Uterus (tissue), 4 donors: ENCODE results near the gene ACVRL1. TPM values are rescaled to one million over a fixed set of nuclear protein-coding genes. Genes with fewer than 3 reads are reported as not detected.

ENCODE experiments used
- DNase-seq, 2 donors: peaks; one replicate each; pipeline ENCODE4 v3.0.0-alpha.2; 2019 to 2020
- H3K27ac ChIP-seq, 2 donors: fragments of 200-600 bp; sonication (generic); 1 replicate in 1 of 2; 2 replicates in 1 of 2; pipeline ENCODE4 v1.5.1; 2016 to 2018
- H3K27me3 ChIP-seq, 2 donors: fragments of 200-600 bp; sonication (generic); one replicate each; pipeline ENCODE4 v1.5.1; 2018 to 2019; ENCODE audit warnings: control low read depth in 1 of 2
- H3K36me3 ChIP-seq, 2 donors: fragments of 200-600 bp; sonication (generic); one replicate each; pipeline ENCODE4 v1.5.1; 2019; ENCODE audit warnings: control low read depth in 1 of 2
- H3K4me1 ChIP-seq, 2 donors: fragments of 200-600 bp; sonication (generic); one replicate each; pipeline ENCODE4 v1.5.1; 2018 to 2019; ENCODE audit warnings: control low read depth in 1 of 2
- H3K4me3 ChIP-seq, 2 donors: fragments of 200-600 bp; sonication (generic); 1 replicate in 1 of 2; 2 replicates in 1 of 2; pipeline ENCODE4 v1.5.1; 2018 to 2019; ENCODE audit warnings: mild to moderate bottlenecking in 1 of 2
- H3K9me3 ChIP-seq, 2 donors: fragments of 200-600 bp; sonication (generic); one replicate each; pipeline ENCODE4 v1.5.1; 2019; ENCODE audit warnings: control low read depth in 1 of 2
- POLR2A ChIP-seq, 2 donors: fragments of 450-650 bp; IDR thresholded peaks; one replicate each; pipeline ENCODE4 v1.6.1; 2016; ENCODE audit warnings: antibody characterized with exemption in 2 of 2, mild to moderate bottlenecking in 1 of 2, moderate library complexity in 1 of 2
- intact Hi-C: fragments of 100-400 bp; cut with DNase I; formaldehyde crosslinking; loops from one replicate; pipeline ENCODE4 v1.15.1; 2023; ENCODE audit warnings: low total_unique reads
- total RNA-seq, 4 donors: library from RNA; depleted of rRNA in 3 of 4; stranded (reverse); fragments of >200 nt in 3 of 4; gene quantifications; one replicate each; pipeline versions ENCODE4 v1.1.0 to v1.2.4, GENCODE V29; 2014 to 2023
- TF ChIP-seq, protein P1 (sequence below), 4 experiments: fragments of 200-600 bp in 2 of 4; fragments of 450-650 bp in 2 of 4; sonication (generic) in 2 of 4; IDR thresholded peaks; one replicate each; pipeline ENCODE4 v1.5.1; 2016 to 2019; ENCODE audit warnings: antibody characterized with exemption in 4 of 4, mild to moderate bottlenecking in 2 of 4, moderate library complexity in 1 of 4
- donor health status: DM: yes; HTN: yes; CAD: no.

The ACVRL1 gene
- total RNA-seq, 4 donors from 2014 or later: 52.1 to 161 (median 127) TPM

DNA sequence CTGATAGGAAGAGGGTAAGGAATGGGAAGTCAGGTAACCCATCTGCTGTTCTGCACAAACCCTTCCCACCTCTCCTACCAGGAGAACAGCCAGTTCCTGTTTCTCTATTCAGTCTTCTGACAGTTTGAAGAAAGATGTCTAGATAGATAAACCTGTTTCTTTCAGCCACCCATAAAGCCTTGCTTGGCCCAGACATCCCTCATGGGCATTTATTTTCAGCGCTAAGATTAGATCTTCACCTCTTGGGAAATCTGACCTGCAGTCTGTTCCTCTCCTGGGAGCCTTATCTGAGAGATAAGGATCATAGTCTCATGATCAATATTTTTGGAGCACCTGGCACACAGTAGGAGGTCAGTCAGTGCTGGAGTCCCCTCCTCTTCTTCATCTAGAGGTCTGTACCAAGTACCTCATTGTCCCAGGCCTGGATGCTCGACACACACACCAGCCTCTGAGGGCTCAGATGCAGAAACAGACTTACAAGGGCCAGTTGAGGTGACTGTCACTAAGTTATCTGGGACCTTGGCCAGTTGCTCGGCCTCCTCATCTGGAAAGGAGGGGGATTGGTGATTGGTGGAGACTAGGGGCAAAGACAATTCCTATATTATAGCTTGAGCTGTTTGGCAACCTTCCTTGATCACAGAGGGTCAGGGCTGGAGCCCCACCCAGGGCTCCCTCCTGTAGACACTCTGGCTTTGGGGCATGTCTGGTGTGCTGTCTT, 18.2 kb downstream of the ACVRL1 start:
- H3K27ac ChIP-seq: peak overlapping the region in 1 of 2 donors; percentile 21

DNA sequence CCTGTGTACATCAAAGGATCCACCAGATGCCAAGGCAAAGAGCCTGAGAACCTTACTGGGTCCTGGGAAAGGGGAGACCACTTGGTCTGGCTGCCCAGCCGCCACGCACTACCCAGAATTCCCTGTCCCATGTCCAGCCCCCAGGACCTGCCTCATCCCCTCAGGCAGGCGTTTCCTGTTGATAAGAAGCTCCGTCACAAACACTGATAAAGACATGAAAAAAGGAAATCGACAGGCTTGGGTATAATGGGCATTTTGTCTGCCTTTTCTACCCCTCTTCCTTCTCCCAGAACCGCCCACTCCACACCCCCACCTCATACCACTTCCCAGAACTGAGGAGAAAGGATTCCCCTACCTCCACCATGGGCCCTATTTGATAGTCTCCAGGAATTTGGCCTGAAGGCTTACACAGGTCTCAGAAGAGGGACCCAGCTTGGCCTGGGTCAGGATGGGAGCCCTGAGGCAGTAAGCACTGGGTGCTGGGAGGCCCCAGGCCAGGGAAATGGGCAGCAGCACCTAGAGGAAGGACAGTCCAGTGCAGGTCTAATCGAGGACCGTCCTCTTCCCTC, 18.8 kb downstream of the ACVRL1 start:
- DNase-seq: no peak
- Histone ChIP-seq H3K27me3 (no peaks in the 10 kb centered on the region), H3K9me3 (no peaks in the 10 kb centered on the region), H3K4me3 (no peak overlapping the region), H3K4me1 (no peaks in the 10 kb centered on the region), H3K27ac (peak overlapping the region in 1 of 2 donors; percentile 21), H3K36me3 (no peaks in the 10 kb centered on the region)
- intact Hi-C loops: no loop called here
- TF ChIP-seq, protein P1, sequence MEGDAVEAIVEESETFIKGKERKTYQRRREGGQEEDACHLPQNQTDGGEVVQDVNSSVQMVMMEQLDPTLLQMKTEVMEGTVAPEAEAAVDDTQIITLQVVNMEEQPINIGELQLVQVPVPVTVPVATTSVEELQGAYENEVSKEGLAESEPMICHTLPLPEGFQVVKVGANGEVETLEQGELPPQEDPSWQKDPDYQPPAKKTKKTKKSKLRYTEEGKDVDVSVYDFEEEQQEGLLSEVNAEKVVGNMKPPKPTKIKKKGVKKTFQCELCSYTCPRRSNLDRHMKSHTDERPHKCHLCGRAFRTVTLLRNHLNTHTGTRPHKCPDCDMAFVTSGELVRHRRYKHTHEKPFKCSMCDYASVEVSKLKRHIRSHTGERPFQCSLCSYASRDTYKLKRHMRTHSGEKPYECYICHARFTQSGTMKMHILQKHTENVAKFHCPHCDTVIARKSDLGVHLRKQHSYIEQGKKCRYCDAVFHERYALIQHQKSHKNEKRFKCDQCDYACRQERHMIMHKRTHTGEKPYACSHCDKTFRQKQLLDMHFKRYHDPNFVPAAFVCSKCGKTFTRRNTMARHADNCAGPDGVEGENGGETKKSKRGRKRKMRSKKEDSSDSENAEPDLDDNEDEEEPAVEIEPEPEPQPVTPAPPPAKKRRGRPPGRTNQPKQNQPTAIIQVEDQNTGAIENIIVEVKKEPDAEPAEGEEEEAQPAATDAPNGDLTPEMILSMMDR (IDR thresholded peaks at IDR 0.05): no peak
- TF ChIP-seq POLR2A (IDR thresholded peaks at IDR 0.05): no peak

More for the DNA sequence above, 18.2 kb downstream of the ACVRL1 start:
- Histone ChIP-seq H3K27me3 (no peaks in the 10 kb centered on the region), H3K9me3 (no peaks in the 10 kb centered on the region), H3K4me3 (no peak overlapping the region), H3K4me1 (no peaks in the 10 kb centered on the region), H3K36me3 (no peaks in the 10 kb centered on the region)
- no peak for DNase-seq
- intact Hi-C loops: no loop called here
- TF ChIP-seq POLR2A (IDR thresholded peaks at IDR 0.05): no peak
- TF ChIP-seq, protein P1 (IDR thresholded peaks at IDR 0.05): no peak

DNA sequence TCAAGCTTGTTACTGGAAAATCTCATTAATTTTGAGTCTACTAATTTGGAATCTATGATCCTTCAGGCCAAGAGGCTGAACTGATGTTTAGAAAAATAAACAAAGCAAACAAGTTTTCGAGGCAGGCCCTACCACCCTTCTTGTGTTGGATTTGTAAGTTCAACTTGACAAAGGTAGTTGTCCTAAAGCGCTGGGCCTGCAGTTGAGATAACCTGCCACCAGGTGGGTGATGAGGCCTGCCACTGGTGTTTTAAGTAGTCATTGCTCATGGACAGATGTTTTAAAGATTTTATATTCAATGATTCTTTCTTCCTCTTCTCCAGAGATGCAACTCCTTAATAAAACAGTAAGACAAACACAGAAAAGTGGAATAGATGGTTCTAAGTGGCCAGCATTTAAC, 19.4 kb downstream of the ACVRL1 start:
- Histone ChIP-seq H3K27ac (peak overlapping the region in 1 of 2 donors; percentile 21), H3K4me1 (no peaks in the 10 kb centered on the region), H3K4me3 (no peak overlapping the region)

DNA sequence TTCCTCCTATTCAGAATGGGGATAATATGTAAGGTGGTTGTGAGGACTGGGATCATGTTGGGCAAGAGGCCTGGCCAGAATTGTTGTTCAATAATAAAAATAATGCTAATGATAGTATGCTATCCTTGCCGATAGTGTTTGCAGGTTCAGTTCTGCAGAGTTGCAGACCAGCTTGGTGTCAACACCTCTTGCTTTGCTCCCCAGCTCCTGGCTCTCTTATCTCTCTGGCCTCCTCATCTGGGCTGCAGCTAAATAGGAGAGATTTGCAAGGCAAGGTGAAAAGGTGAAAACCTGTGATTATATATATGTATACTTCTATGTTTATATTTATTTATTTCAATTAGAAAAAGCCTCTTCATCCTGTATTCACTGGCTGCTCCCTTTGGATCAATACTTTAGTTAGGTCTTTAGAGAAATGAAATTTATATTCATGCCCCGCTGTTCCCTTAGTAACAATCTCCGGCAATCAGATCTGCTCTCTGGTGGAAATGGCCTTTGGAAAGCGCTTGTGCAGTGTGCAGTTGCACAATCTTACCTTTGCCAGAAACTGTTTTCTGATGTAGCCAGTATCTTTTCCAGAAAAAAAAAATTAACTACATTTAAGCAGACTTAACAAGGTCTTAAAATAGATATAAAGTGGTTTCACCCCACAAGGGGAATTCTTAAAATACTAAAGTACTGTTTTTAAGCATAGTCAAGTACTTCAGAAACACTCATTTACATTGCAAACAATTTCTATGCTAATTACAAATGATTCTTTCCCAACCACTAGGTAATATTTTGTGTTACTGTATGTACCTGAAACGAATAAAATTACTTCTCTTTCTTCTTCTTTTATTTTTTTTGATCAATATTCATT, 25.1 kb downstream of the ACVRL1 start:
- H3K36me3 ChIP-seq: no peaks in the 10 kb centered on the region
- TF ChIP-seq, protein P1 (IDR thresholded peaks at IDR 0.05): no peak
- no peak for TF ChIP-seq POLR2A (IDR thresholded peaks at IDR 0.05)
- intact Hi-C loops: no loop called here
- no peak overlapping the region for H3K27ac ChIP-seq
- no peaks in the 10 kb centered on the region for H3K27me3 ChIP-seq
- DNase-seq: peak in 1 of 2 donors; percentile 31
- no peaks in the 10 kb centered on the region for H3K4me1 ChIP-seq
- H3K4me3 ChIP-seq: no peak overlapping the region
- H3K9me3 ChIP-seq: no peaks in the 10 kb centered on the region

More for the DNA sequence above, 19.4 kb downstream of the ACVRL1 start:
- Histone ChIP-seq H3K9me3 (no peaks in the 10 kb centered on the region), H3K27me3 (no peaks in the 10 kb centered on the region), H3K36me3 (no peaks in the 10 kb centered on the region)
- intact Hi-C loops: no loop called here
- no peak for DNase-seq
- TF ChIP-seq POLR2A (IDR thresholded peaks at IDR 0.05): no peak
- TF ChIP-seq, protein P1 (IDR thresholded peaks at IDR 0.05): peak in 1 of 4 experiments; percentile 20
